ENCODE data around the gene OPA3. TPM values are rescaled to one million over a fixed set of nuclear protein-coding genes. Genes with fewer than 3 reads are reported as not detected.

Gene OPA3
- total and polyA plus RNA-seq, 12 donors, result 4.3 to 34.1 (median 16.7) TPM

- no peak overlapping the region for H3K4me3 ChIP-seq
- H3K4me1 ChIP-seq (replicated peaks in 1 of 2), result no peaks in the 10 kb centered on the region
- 74 to 77% (median 75%) methylated on average over 5 of the region's 5 CpGs for WGBS, 4 donors
- H3K27ac ChIP-seq, result no peak overlapping the region
- H3K36me3 ChIP-seq (replicated peaks in 1 of 2), result no peaks in the 10 kb centered on the region
- intact Hi-C loops (cut with DNase I), result loop anchor here in 1 of 2 donors (5.0 kb wide), 1 partner anchor 37 kb away; no protein-coding TSS in a partner anchor
- TF ChIP-seq CTCF (IDR thresholded peaks at IDR 0.05) (no peak), POLR2A (IDR thresholded peaks at IDR 0.05) (no peak)
- DNase-seq, result no peak
- no peaks in the 10 kb centered on the region for H3K27me3 ChIP-seq
- H3K9me3 ChIP-seq (replicated peaks in 1 of 3), result no peaks in the 10 kb centered on the region
These were observed 20.3 kb downstream of the OPA3 start for GRCh38 chr19:45564131-45564780.

GRCh38 chr19:45560686-45561085 is 23.9 kb downstream of the OPA3 start:
- DNase-seq, result no peak
- H3K27me3 ChIP-seq, result no peaks in the 10 kb centered on the region
- no peaks in the 10 kb centered on the region for H3K4me1 ChIP-seq (replicated peaks in 1 of 2)
- TF ChIP-seq POLR2A (IDR thresholded peaks at IDR 0.05), result no peak
- no peak overlapping the region for H3K27ac ChIP-seq
- WGBS, 4 donors, result 85 to 88% (median 86%) methylated on average over 11 of the region's 11 CpGs
- H3K4me3 ChIP-seq, result no peak overlapping the region
- H3K36me3 ChIP-seq (replicated peaks in 1 of 2), result no peaks in the 10 kb centered on the region
- H3K9me3 ChIP-seq (replicated peaks in 1 of 3), result no peaks in the 10 kb centered on the region
- intact Hi-C loops (cut with DNase I), result loop anchor here in 1 of 2 donors (5.0 kb wide), 1 partner anchor 33 kb away; no protein-coding TSS in a partner anchor

GRCh38 chr19:45560038-45560437 is 24.6 kb downstream of the OPA3 start:
- H3K4me1 ChIP-seq (replicated peaks in 1 of 2), result no peaks in the 10 kb centered on the region
- WGBS, 4 donors, result 84 to 85% (median 85%) methylated on average over 5 of the region's 5 CpGs
- H3K36me3 ChIP-seq (replicated peaks in 1 of 2), result no peaks in the 10 kb centered on the region
- intact Hi-C loops (cut with DNase I), result loop anchor here in 1 of 2 donors (5.0 kb wide), 1 partner anchor 33 kb away; no protein-coding TSS in a partner anchor
- H3K4me3 ChIP-seq, result no peak overlapping the region
- no peaks in the 10 kb centered on the region for H3K9me3 ChIP-seq (replicated peaks in 1 of 3)
- TF ChIP-seq CTCF (IDR thresholded peaks at IDR 0.05) (no peak), POLR2A (IDR thresholded peaks at IDR 0.05) (no peak)
- DNase-seq, result no peak
- no peaks in the 10 kb centered on the region for H3K27me3 ChIP-seq
- no peak overlapping the region for H3K27ac ChIP-seq

- peak in 6 of 7 donors; percentile 48 to 68 (median 60) for DNase-seq
These were observed 26.2 kb downstream of the OPA3 start for GRCh38 chr19:45558399-45558878.

More at GRCh38 chr19:45558399-45558878, 26.2 kb downstream of the OPA3 start:
- 31 to 36% (median 33%) methylated on average over 10 of the region's 10 CpGs for WGBS, 4 donors
- Histone ChIP-seq H3K36me3 (replicated peaks in 1 of 2) (no peaks in the 10 kb centered on the region), H3K9me3 (replicated peaks in 1 of 3) (no peaks in the 10 kb centered on the region), H3K4me1 (replicated peaks in 1 of 2) (no peaks in the 10 kb centered on the region), H3K27me3 (no peaks in the 10 kb centered on the region), H3K27ac (no peak overlapping the region), H3K4me3 (no peak overlapping the region)
- TF ChIP-seq CTCF (IDR thresholded peaks at IDR 0.05) (peak; percentile 40 to 80 (median 60)), POLR2A (IDR thresholded peaks at IDR 0.05) (no peak)
- intact Hi-C loops (cut with DNase I), result no loop called here

All from adrenal gland (tissue), 12 donors.